GM18498 (cell line): ENCODE data around the gene TBPL1.
"Not testable (repeated sequence)": the region's sequence is repeated elsewhere in the genome, so short reads cannot be mapped to it uniquely, and the experiment has no call there.

ENCODE experiments used
- ATAC-seq: cut with Tn5 transposase; IDR thresholded peaks from one replicate; pipeline ENCODE4 v1.9.1; 2021; ENCODE audit warnings: mild to moderate bottlenecking, moderate library complexity; ENCODE audit not compliant: unreplicated experiment

The TBPL1 gene

DNA sequence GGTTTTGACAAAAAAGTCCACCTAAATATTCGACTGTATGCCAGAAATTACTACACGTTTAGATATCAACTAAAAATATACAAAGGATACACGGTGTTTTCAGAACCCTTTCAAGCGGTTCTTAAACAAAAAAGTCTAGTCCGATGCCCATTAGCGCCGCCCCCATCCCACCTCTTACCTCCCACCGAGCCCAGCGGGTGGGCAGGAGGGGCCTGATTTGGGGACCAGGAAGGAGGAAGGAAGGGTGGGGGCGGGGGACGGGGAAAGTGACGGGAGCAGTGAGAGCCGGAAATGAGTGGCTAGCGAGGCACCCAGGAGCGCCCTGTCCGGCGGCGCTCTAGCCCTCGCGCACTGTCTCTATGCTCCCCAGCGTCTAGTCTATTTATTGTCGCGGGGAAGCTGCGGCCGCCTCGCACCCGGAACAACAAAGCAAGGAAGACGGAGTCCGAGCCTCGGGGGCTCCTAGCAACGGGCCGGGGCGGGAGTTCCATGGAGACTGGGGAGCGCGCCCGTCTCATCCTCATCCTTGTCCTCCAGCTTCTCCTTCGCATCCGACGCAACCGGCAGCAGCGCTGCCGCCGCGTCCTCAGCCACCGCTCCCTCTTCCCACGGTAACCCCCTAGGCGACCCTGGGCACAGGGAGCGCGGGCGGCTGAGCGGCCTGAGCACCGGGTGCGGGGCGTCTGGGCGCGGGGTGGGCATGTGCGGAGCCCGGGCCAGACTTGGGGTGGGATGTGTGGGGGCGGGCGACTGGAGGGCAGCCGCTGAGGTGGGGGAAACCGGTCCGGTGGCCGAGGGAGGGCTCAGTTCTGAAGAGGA, at the start of gene TBPL1:
TBPL1 (plus strand) TSS at position 410 of the 819 bp plus-strand sequence. CDS start 26,902 bp downstream, outside the sequence.
- peak; percentile 90 for ATAC-seq

DNA sequence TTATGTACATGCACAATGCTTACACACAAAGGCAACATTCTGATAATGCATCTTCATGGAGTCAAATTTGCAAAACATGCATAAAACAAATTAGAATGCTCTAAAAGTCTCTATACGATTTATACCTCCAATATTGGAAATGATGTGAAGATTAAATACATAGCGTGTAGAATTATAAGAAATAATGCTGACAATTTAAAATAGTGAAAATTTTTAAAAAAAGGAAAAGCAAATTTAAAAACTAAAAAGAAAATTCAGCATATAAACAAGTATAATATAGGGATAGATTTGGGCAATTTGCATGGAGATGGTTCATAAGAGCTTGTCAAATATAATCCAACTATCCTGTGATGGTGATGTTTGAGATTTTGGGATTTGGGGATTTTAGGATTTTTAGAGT, 49.2 kb upstream of the TBPL1 start:
- ATAC-seq: no peak

DNA sequence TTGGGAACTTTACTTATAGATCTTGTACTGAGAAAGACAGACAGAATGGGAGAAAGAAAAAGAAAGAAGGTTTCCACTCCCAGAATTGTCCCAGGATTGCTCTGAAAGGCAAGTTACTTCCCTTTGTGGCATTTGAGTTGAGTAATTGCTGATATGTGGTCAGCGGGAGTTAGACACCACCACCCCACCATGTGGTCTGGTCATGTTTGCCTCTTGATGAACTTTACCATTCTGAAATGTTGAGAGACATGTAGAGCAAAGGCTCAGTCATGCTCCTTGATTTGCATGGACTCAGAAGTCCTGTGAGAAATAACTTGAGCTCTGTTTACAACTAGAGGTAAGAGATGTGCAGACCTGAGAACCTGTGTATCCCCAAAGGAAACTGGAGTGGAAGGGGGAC, 47.0 kb upstream of the TBPL1 start:
- no peak for ATAC-seq

DNA sequence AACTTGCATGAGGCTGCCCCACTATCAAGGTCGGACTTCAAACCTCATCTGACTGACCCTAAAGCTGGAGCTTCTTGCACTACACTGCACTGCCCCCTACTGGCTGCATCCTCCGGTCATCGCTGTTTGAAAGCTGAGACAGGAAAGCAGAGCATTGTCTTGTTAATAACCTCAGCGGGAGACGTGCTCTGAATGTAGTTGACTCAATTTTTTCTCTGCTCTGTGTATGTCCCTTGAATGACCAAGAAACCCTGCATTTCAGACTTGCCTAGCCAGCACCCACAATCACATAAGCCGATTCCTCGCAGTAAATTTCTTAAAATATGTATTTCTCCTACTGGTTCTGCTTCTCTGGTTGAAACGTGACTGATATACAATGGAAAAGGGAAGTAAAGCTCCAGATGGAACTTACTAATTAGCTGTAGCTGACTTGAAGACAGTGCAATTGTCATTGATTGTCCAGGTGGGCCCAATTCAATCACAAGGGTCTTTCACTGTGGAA, 36.3 kb upstream of the TBPL1 start:
- peak; percentile 84 for ATAC-seq

- no peak for ATAC-seq
These were observed 35.2 kb upstream of the TBPL1 start for GRCh38 chr6:133917781-133918180.

- no peak for ATAC-seq
These were observed 34.7 kb upstream of the TBPL1 start for GRCh38 chr6:133918208-133918930.

DNA sequence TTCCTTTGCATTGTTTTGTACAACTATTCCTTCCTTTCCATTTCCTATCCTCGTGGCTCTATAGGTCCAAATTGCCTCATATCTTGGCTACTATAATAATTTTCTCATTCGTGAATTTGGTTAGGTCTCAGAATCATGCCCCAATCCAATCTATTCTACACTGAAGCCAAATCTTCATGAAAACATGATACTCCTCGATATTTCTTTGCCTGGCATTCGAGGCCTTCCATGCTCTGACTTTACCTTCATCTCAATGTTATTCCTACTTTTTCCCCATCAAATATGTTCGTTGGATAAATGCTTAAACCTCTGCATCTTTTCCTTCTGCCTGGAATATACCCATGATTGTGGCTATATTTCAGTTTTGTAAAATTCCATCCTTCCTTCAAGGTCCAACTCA, 33.7 kb upstream of the TBPL1 start:
- no peak for ATAC-seq

- peak; percentile 50 for ATAC-seq
These were observed 31.7 kb upstream of the TBPL1 start for GRCh38 chr6:133921249-133921859.

DNA sequence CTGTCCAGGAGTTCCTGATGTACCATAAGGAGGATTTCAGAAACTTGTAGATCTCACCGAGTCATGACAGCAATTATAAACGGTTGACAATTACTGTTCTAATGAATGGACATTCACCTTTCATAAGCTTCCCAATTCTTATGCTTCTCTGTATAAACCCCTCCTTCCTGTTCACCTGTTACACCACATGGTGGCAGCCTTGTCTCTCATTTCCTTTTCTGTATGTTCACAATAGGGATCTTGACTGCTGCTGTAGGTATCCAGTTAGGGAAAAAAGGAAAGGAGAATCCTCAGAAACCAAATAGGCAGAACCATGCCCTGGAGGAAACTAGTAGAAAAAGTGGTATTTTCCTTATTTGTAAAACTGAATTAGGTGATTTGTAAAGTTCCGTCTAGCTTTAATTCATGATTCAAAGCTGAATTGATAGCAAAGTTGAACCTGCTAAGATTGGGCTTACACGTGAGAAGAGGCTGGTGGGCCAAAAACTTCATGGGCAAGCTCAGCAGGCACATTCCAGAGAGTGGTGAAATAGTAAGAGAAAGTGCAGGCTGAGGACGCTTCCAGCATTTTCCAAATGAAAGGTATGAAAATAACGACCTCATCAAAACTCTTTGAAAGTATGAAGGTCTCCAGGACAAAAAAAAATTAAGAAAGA, 29.0 kb upstream of the TBPL1 start:
- ATAC-seq: peak; percentile 84

GRCh38 chr6:133931221-133931620, 21.8 kb upstream of the TBPL1 start:
- ATAC-seq: not testable (repeated sequence)

GRCh38 chr6:133936352-133936751, 16.7 kb upstream of the TBPL1 start:
- not testable (repeated sequence) for ATAC-seq

DNA sequence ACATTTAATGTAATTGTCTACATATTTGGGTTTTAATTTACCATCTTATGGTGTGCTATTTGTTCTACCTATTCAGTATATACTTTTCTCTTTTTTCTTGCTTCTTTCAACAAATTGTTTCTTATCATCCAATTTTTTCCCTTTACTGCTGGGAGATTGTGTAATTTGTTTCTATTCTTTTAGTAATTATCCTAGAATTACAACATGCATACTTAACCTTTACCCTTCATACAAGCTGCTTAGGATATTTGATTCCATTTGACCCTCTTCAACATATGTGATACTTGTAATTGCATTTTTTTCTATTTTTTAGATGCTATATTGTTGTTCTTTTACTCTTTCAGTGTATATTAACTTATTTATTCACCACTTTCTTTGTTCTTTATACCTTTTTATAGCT, 15.1 kb upstream of the TBPL1 start:
- ATAC-seq: no peak

GRCh38 chr6:133938533-133938932, 14.5 kb upstream of the TBPL1 start:
- ATAC-seq: no peak

- ATAC-seq: no peak
These were observed 13.0 kb upstream of the TBPL1 start for GRCh38 chr6:133939778-133940667.

- ATAC-seq: no peak
These were observed 7.9 kb upstream of the TBPL1 start for GRCh38 chr6:133945158-133945557.

DNA sequence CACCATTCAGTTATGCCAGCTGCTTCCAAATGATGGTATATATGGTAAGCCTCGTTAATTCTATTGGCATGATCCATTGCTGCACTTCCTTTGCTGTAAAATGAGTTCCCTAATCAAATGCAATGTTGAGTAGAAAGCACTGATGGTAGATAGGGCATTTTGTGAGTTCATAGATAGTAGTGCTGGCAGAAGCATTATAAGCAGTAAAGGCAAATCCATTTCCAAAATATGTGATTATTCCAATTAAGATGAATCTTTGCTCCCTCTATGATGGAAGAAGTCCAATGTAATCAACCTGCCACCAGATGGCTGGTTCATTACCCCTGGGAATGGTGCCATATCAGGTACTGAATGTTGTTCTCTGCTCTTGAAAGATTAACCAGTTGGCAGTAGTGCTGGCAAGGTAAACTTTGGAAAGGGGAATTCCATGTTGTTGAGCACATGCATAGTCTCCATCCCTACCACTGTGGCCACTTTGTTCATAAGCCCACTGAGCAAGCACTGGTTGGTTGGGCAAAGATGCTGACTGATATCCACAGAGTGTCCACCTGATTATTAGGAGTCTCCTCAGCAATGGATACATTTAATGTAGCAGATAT, 5.6 kb upstream of the TBPL1 start:
- ATAC-seq: no peak

- no peak for ATAC-seq
These were observed 4.6 kb upstream of the TBPL1 start for GRCh38 chr6:133948472-133948871.

DNA sequence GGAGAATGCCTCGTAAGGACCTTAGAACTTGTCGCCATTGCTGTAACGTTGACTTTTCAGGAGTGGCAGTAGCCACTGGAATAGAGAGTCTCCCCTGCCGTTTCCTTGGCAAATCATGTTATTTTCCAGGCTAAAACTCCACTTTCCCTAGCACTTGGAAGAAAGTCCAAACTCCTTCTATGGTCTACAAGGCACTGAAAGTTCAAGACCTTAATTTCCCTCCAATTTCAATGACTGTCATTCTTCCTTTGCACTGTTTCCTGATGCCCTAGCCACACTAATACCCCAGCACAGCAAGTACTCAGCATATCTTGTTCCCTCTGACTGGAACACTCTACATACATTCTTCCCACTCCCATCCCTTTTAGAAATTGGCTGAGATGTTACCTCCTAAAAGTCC, 1.8 kb upstream of the TBPL1 start:
- ATAC-seq: no peak
